Measurements from ENCODE around the gene PPT1. TPM values are rescaled to one million over a fixed set of nuclear protein-coding genes. Genes with fewer than 3 reads are reported as not detected.

Gene PPT1
- total and polyA plus RNA-seq, 2 of the 8 experiments (the other 6 are each of a cell fraction or from before 2014, with no cell fraction given), result 77.1 to 150 TPM

DNA sequence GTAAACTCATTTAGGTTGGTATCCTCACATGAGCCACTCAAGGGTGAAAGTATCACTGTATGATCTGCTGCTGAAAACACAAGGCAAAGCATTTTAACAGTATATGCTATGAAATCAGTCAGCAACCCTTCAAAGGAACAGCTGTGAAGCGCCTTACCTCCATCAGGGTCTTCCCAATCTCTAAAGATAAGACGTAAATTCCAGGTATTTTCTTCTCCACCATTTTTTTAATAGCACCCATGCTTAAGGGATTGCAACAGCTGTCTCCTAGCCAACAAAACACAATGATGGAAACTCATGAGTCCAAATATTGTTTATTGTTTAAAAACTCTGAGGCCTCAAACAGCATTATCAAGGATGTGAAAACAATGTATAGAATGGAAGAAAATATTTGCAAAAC lies 4.8 kb downstream of the PPT1 start (continued):
- TF ChIP-seq, protein P1, sequence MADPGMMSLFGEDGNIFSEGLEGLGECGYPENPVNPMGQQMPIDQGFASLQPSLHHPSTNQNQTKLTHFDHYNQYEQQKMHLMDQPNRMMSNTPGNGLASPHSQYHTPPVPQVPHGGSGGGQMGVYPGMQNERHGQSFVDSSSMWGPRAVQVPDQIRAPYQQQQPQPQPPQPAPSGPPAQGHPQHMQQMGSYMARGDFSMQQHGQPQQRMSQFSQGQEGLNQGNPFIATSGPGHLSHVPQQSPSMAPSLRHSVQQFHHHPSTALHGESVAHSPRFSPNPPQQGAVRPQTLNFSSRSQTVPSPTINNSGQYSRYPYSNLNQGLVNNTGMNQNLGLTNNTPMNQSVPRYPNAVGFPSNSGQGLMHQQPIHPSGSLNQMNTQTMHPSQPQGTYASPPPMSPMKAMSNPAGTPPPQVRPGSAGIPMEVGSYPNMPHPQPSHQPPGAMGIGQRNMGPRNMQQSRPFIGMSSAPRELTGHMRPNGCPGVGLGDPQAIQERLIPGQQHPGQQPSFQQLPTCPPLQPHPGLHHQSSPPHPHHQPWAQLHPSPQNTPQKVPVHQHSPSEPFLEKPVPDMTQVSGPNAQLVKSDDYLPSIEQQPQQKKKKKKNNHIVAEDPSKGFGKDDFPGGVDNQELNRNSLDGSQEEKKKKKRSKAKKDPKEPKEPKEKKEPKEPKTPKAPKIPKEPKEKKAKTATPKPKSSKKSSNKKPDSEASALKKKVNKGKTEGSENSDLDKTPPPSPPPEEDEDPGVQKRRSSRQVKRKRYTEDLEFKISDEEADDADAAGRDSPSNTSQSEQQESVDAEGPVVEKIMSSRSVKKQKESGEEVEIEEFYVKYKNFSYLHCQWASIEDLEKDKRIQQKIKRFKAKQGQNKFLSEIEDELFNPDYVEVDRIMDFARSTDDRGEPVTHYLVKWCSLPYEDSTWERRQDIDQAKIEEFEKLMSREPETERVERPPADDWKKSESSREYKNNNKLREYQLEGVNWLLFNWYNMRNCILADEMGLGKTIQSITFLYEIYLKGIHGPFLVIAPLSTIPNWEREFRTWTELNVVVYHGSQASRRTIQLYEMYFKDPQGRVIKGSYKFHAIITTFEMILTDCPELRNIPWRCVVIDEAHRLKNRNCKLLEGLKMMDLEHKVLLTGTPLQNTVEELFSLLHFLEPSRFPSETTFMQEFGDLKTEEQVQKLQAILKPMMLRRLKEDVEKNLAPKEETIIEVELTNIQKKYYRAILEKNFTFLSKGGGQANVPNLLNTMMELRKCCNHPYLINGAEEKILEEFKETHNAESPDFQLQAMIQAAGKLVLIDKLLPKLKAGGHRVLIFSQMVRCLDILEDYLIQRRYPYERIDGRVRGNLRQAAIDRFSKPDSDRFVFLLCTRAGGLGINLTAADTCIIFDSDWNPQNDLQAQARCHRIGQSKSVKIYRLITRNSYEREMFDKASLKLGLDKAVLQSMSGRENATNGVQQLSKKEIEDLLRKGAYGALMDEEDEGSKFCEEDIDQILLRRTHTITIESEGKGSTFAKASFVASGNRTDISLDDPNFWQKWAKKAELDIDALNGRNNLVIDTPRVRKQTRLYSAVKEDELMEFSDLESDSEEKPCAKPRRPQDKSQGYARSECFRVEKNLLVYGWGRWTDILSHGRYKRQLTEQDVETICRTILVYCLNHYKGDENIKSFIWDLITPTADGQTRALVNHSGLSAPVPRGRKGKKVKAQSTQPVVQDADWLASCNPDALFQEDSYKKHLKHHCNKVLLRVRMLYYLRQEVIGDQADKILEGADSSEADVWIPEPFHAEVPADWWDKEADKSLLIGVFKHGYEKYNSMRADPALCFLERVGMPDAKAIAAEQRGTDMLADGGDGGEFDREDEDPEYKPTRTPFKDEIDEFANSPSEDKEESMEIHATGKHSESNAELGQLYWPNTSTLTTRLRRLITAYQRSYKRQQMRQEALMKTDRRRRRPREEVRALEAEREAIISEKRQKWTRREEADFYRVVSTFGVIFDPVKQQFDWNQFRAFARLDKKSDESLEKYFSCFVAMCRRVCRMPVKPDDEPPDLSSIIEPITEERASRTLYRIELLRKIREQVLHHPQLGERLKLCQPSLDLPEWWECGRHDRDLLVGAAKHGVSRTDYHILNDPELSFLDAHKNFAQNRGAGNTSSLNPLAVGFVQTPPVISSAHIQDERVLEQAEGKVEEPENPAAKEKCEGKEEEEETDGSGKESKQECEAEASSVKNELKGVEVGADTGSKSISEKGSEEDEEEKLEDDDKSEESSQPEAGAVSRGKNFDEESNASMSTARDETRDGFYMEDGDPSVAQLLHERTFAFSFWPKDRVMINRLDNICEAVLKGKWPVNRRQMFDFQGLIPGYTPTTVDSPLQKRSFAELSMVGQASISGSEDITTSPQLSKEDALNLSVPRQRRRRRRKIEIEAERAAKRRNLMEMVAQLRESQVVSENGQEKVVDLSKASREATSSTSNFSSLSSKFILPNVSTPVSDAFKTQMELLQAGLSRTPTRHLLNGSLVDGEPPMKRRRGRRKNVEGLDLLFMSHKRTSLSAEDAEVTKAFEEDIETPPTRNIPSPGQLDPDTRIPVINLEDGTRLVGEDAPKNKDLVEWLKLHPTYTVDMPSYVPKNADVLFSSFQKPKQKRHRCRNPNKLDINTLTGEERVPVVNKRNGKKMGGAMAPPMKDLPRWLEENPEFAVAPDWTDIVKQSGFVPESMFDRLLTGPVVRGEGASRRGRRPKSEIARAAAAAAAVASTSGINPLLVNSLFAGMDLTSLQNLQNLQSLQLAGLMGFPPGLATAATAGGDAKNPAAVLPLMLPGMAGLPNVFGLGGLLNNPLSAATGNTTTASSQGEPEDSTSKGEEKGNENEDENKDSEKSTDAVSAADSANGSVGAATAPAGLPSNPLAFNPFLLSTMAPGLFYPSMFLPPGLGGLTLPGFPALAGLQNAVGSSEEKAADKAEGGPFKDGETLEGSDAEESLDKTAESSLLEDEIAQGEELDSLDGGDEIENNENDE (IDR thresholded peaks at IDR 0.05; ENCODE audit: insufficient replicate concordance, low read length), result no peak
- no peak for TF ChIP-seq ZNF274 (IDR thresholded peaks at IDR 0.05; ENCODE audit: borderline replicate concordance, extremely low read depth, low read length)
- no peak for TF ChIP-seq KDM4A (IDR thresholded peaks at IDR 0.05; ENCODE audit: low read depth, low read length, severe bottlenecking)
- TF ChIP-seq SUZ12 (IDR thresholded peaks at IDR 0.05; ENCODE audit: low read length), result no peak
- TF ChIP-seq JUN (IDR thresholded peaks at IDR 0.05; ENCODE audit: low read depth, low read length), result no peak

Data from H1 (cell line).